GM10266 (cell line): ENCODE measurements around the gene SUN5.

Experiments used
- DNase-seq: peaks from one replicate; pipeline ENCODE4 v3.0.0; 2012; ENCODE audit errors: extremely low spot score
- CTCF ChIP-seq: IDR thresholded peaks from 2 replicates; pipeline ENCODE4 v1.5.1; 2012; ENCODE audit warnings: mild to moderate bottlenecking, low read depth; ENCODE audit not compliant: control insufficient read depth, insufficient read depth; ENCODE audit errors: missing control alignments

The SUN5 gene

GRCh38 chr20:33022694-33023438, 18.6 kb upstream of the SUN5 start:
- no peak for DNase-seq
- TF ChIP-seq CTCF: no peak

GRCh38 chr20:33022289-33022688, 18.1 kb upstream of the SUN5 start:
- TF ChIP-seq CTCF: no peak
- no peak for DNase-seq

- DNase-seq: no peak
- no peak for TF ChIP-seq CTCF
Measured at GRCh38 chr20:33021879-33022278, 17.6 kb upstream of the SUN5 start.

GRCh38 chr20:33020278-33021161, 16.3 kb upstream of the SUN5 start:
- TF ChIP-seq CTCF: no peak
- DNase-seq: no peak

- no peak for TF ChIP-seq CTCF
- DNase-seq: no peak
Measured at GRCh38 chr20:33019465-33020277, 15.4 kb upstream of the SUN5 start.

GRCh38 chr20:33018169-33018931, 14.1 kb upstream of the SUN5 start:
- no peak for TF ChIP-seq CTCF
- no peak for DNase-seq
